IPS-15b (cell line): Measurements from ENCODE around the gene NEGR1.

Experiments
- H3K27me3 ChIP-seq: one replicate; pipeline ENCODE4 v1.6.1; 2013; ENCODE audit warnings: low read length; ENCODE audit not compliant: control insufficient read depth, insufficient read depth
- H3K36me3 ChIP-seq: one replicate; pipeline ENCODE4 v1.6.1; 2013; ENCODE audit warnings: low read length; ENCODE audit not compliant: control insufficient read depth, insufficient read depth
- H3K4me1 ChIP-seq: one replicate; pipeline ENCODE4 v1.6.1; 2013; ENCODE audit warnings: mild to moderate bottlenecking, low read length; ENCODE audit not compliant: control insufficient read depth, insufficient read depth
- H3K4me3 ChIP-seq: one replicate; pipeline ENCODE4 v1.5.1; 2013; ENCODE audit warnings: low read depth, low read length
- H3K9ac ChIP-seq: one replicate; pipeline ENCODE4 v1.6.1; 2013; ENCODE audit warnings: low read depth, mild to moderate bottlenecking, low read length
- H3K9me3 ChIP-seq: one replicate; pipeline ENCODE4 v1.6.1; 2013; ENCODE audit warnings: mild to moderate bottlenecking, low read length; ENCODE audit not compliant: control insufficient read depth, insufficient read depth

Gene NEGR1

GRCh38 chr1:71711456-71711855, 570.9 kb downstream of the NEGR1 start:
- Histone ChIP-seq H3K36me3 (no peaks in the 10 kb centered on the region), H3K27me3 (no peaks in the 10 kb centered on the region), H3K9me3 (no peaks in the 10 kb centered on the region), H3K4me3 (no peak overlapping the region), H3K9ac (no peak overlapping the region), H3K4me1 (no peaks in the 10 kb centered on the region)

DNA sequence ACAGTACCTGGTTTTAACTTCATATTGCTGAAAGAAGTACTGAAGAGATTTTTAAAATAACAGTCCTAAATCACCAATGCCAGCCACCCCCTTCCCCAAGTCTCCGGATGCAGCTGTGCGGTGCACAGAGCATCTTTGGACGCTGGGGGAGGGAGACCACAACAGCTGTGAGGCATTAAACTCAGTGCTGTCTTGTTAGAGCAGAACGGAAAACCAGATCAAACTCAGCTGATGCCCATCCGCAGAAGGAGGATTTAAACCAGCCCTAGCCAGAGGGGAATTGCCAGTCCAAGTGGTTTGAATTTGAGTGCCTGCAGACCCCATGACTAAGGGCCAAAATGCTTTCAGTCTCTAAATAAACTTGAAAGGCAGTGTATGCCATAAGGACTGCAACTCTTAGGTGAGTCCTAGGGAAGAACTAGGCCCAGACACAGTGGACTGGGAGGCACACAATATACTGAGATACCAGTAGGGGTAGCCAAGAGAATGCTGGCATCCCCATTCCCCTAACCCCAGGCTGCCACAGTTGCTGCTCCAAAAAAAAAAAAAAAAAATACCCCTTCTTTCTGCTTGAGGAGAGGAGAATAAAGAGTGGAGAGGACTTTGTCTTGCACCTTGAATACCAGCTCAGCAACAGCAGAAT, 576.2 kb downstream of the NEGR1 start:
- H3K4me1 ChIP-seq: no peaks in the 10 kb centered on the region
- H3K9me3 ChIP-seq: no peaks in the 10 kb centered on the region
- no peak overlapping the region for H3K4me3 ChIP-seq
- no peaks in the 10 kb centered on the region for H3K27me3 ChIP-seq
- no peak overlapping the region for H3K9ac ChIP-seq
- no peaks in the 10 kb centered on the region for H3K36me3 ChIP-seq

DNA sequence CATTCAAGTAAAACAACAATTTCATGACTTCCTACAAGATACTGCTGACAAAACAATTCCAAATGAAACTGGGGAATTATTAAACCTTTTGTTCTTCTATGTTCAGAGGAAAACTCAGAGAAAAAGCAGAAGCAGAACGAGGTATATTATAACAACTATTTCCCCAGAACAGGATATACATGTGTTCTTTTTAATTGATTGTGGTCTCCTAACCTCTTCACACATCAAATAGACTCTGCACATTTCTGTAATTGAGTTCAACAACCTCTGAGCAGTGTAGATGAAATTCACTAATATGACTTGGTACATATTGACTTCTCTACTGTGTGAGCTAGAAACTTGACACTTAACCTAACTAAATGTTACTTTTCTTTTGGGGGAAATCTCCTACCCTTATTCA, 584.2 kb downstream of the NEGR1 start:
- Histone ChIP-seq H3K4me1 (no peaks in the 10 kb centered on the region), H3K27me3 (no peaks in the 10 kb centered on the region), H3K36me3 (no peaks in the 10 kb centered on the region), H3K4me3 (no peak overlapping the region), H3K9me3 (no peaks in the 10 kb centered on the region), H3K9ac (no peak overlapping the region)

DNA sequence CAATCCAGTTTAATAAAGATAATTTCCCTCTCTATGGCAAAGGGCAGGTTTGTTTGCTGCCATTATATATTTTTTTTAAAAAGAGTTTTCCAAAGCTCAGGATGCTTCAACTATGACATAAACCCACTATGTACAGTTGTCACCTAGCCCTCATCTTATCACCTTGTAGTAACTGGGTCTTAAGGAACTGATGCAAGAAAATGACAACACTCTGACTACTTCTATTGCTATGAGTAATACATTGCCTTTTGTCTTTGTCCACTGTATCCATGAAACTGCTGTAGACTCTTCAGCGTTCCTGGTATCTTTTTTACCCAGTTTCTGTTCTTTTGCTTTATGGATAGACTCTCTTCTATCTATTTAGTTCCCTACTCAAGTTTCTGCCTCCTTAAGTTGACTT, 586.5 kb downstream of the NEGR1 start:
- no peaks in the 10 kb centered on the region for H3K9me3 ChIP-seq
- H3K4me1 ChIP-seq: no peaks in the 10 kb centered on the region
- H3K4me3 ChIP-seq: no peak overlapping the region
- no peak overlapping the region for H3K9ac ChIP-seq
- H3K36me3 ChIP-seq: no peaks in the 10 kb centered on the region
- H3K27me3 ChIP-seq: no peaks in the 10 kb centered on the region

DNA sequence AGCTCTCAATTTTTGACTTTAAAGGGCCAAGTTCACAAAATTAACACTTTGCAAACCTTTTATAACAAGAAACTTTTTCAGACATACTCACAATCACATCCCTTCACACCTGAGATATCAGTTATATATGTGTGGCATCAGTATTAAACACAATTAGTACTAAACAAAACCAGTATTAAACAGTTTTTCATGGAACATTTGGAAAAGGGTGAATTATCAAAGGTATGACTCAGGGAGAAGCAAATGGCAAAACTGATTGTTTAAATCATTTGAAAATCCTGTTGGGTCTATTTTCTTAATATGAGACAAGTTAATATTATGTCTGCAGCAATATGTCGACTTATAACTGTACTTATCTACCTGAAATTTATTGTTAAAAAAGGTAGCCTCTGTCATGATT, 587.3 kb downstream of the NEGR1 start:
- Histone ChIP-seq H3K36me3 (no peaks in the 10 kb centered on the region), H3K9me3 (no peaks in the 10 kb centered on the region), H3K4me3 (no peak overlapping the region), H3K9ac (no peak overlapping the region), H3K4me1 (no peaks in the 10 kb centered on the region), H3K27me3 (no peaks in the 10 kb centered on the region)

DNA sequence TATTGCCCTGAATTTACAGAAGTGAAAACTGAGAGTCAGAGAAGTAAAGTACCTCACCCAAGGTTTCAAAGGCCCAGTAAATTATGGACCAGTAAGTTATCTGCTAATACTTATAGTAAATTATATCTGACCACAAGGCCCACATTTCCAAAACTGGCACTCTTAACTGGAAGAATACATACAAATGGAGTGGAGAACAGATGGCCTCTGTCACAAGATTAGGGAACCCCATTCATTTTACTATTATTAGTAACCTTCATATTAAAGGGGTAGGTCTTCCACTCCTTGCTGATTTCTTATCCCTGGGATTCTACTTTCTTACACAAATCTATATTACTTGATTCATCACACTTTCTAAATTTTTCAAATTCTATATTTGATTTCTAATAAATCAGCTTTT, 588.8 kb downstream of the NEGR1 start:
- Histone ChIP-seq H3K9ac (no peak overlapping the region), H3K4me3 (no peak overlapping the region), H3K4me1 (no peaks in the 10 kb centered on the region), H3K9me3 (no peaks in the 10 kb centered on the region), H3K36me3 (no peaks in the 10 kb centered on the region), H3K27me3 (no peaks in the 10 kb centered on the region)

GRCh38 chr1:71689635-71690034, 592.7 kb downstream of the NEGR1 start:
- Histone ChIP-seq H3K9me3 (no peaks in the 10 kb centered on the region), H3K27me3 (no peaks in the 10 kb centered on the region), H3K9ac (no peak overlapping the region), H3K4me1 (no peaks in the 10 kb centered on the region), H3K36me3 (no peaks in the 10 kb centered on the region), H3K4me3 (no peak overlapping the region)

DNA sequence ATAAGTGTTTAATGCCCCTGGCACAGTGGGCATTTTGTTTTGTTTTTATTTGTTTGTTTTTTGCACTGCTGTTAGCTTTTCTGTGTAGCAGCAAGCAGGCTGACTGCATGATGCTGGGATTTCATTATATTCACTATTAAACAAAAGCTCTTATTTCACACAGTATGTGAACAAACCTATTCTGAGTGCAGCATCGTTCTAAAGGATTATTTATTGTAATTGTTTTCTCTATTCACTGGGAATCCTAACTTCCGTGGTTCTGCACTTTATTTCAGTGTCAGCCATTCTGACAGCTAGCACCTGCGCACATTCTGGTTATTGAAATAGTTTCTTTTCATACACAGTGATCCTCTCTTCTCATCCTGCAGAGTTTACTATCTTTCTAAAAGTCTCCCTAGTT, 595.0 kb downstream of the NEGR1 start:
- Histone ChIP-seq H3K9me3 (no peaks in the 10 kb centered on the region), H3K9ac (no peak overlapping the region), H3K4me3 (no peak overlapping the region), H3K4me1 (no peaks in the 10 kb centered on the region), H3K27me3 (no peaks in the 10 kb centered on the region), H3K36me3 (no peaks in the 10 kb centered on the region)

GRCh38 chr1:71676979-71677925, 605.1 kb downstream of the NEGR1 start:
- no peaks in the 10 kb centered on the region for H3K4me1 ChIP-seq
- no peak overlapping the region for H3K9ac ChIP-seq
- no peaks in the 10 kb centered on the region for H3K36me3 ChIP-seq
- H3K4me3 ChIP-seq: no peak overlapping the region
- H3K27me3 ChIP-seq: no peaks in the 10 kb centered on the region
- no peaks in the 10 kb centered on the region for H3K9me3 ChIP-seq

DNA sequence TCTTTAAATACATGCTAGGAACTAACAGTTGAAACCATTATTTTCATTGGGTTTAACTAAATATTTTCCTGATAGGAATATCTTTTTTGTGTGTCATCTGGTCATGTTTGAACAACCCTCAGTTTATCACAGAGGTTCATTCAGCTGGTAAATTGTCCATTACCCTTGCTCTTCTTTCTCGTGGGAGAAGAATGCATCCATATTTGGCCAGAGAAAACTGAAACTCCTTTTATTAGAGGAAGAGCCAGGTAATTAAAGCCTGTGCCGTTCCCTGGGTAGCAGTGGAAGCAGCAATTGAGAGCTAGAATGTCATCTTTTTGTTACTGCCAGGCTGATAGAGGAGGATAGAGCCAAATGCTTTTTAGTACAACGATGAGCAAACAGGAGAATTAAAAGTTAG, 614.3 kb downstream of the NEGR1 start:
- Histone ChIP-seq H3K4me1 (no peaks in the 10 kb centered on the region), H3K9me3 (no peaks in the 10 kb centered on the region), H3K4me3 (no peak overlapping the region), H3K9ac (no peak overlapping the region), H3K27me3 (no peaks in the 10 kb centered on the region), H3K36me3 (no peaks in the 10 kb centered on the region)

DNA sequence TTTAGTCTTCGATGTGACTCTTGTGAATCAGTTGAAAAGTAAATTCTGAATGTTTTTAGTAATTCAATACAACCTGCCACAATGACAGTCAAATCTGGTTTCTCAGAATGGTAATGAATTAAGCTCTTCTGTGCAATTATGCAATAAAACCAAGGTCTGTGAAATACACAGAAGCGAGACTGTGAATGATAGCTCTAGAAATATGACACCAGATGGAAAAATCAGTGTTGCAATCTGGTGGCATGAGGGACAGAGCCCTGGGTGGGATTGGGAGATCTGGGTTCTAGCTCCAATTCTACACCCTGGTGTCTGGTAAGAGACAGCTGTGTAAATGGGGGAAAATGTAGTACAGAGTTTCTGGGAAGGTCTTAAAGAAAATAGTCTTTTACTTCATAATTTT, 615.1 kb downstream of the NEGR1 start:
- no peaks in the 10 kb centered on the region for H3K36me3 ChIP-seq
- H3K9ac ChIP-seq: no peak overlapping the region
- H3K4me1 ChIP-seq: no peaks in the 10 kb centered on the region
- no peaks in the 10 kb centered on the region for H3K9me3 ChIP-seq
- no peaks in the 10 kb centered on the region for H3K27me3 ChIP-seq
- no peak overlapping the region for H3K4me3 ChIP-seq

- Histone ChIP-seq H3K36me3 (no peaks in the 10 kb centered on the region), H3K4me1 (no peaks in the 10 kb centered on the region), H3K4me3 (no peak overlapping the region), H3K27me3 (no peaks in the 10 kb centered on the region), H3K9ac (no peak overlapping the region), H3K9me3 (no peaks in the 10 kb centered on the region)
Observed at GRCh38 chr1:71666609-71667008, 615.7 kb downstream of the NEGR1 start.
